Liver (tissue), 9 donors: ENCODE measurements around the gene LIMA1. TPM values are rescaled to one million over a fixed set of nuclear protein-coding genes. Genes with fewer than 3 reads are reported as not detected.

Experiments
- DNase-seq: peaks from one replicate; pipeline ENCODE4 v3.0.0-alpha.2; 2017; ENCODE audit warnings: low spot score
- H3K27ac ChIP-seq, 2 donors: one replicate each; pipeline ENCODE4 v1.7.0; 2013; ENCODE audit warnings: inconsistent platforms in 2 of 2, low read length in 2 of 2, control low read depth in 1 of 2, low read depth in 1 of 2, mild to moderate bottlenecking in 1 of 2
- H3K27me3 ChIP-seq, 4 donors: one replicate each; pipeline versions ENCODE4 v1.6.1 to v1.7.0; 2013; ENCODE audit warnings: low read length in 3 of 4, inconsistent platforms in 1 of 4, mild to moderate bottlenecking in 1 of 4, moderate library complexity in 1 of 4; ENCODE audit not compliant: control insufficient read depth in 4 of 4, insufficient read depth in 4 of 4
- H3K36me3 ChIP-seq, 4 donors: one replicate each; pipeline versions ENCODE4 v1.6.1 to v1.7.0; 2013; ENCODE audit warnings: low read length in 3 of 4, mild to moderate bottlenecking in 3 of 4, low read depth in 1 of 4, moderate library complexity in 1 of 4; ENCODE audit not compliant: control insufficient read depth in 4 of 4, insufficient read depth in 3 of 4
- H3K4me1 ChIP-seq, 4 donors: one replicate each; pipeline versions ENCODE4 v1.6.1 to v1.7.0; 2013; ENCODE audit warnings: low read length in 3 of 4, mild to moderate bottlenecking in 3 of 4, moderate library complexity in 1 of 4; ENCODE audit not compliant: control insufficient read depth in 4 of 4, insufficient read depth in 4 of 4
- H3K4me3 ChIP-seq, 3 donors: one replicate each; pipeline versions ENCODE4 v1.6.1 to v1.7.0; 2013; ENCODE audit warnings: low read length in 3 of 3, control low read depth in 1 of 3, low read depth in 1 of 3, mild to moderate bottlenecking in 1 of 3
- H3K9ac ChIP-seq, 2 donors: one replicate each; pipeline ENCODE4 v1.7.0; 2013; ENCODE audit warnings: low read length in 2 of 2, mild to moderate bottlenecking in 2 of 2, moderate library complexity in 2 of 2, control low read depth in 1 of 2, low read depth in 1 of 2
- H3K9me3 ChIP-seq, 4 donors: one replicate each; pipeline versions ENCODE4 v1.6.1 to v1.7.0; 2013; ENCODE audit warnings: low read length in 3 of 4; ENCODE audit not compliant: control insufficient read depth in 4 of 4
- EGR1 ChIP-seq, 2 donors: IDR thresholded peaks; 2 replicates each; pipeline ENCODE4 v1.6.1; 2016 to 2018; ENCODE audit warnings: antibody characterized with exemption in 2 of 2, low read depth in 2 of 2
- FOXA1 ChIP-seq: IDR thresholded peaks from 2 replicates; pipeline ENCODE4 v1.6.1; 2016; ENCODE audit warnings: antibody characterized with exemption
- FOXA2 ChIP-seq: IDR thresholded peaks from 2 replicates; pipeline ENCODE4 v1.6.1; 2016; ENCODE audit warnings: antibody characterized with exemption
- GABPA ChIP-seq, 2 donors: IDR thresholded peaks in 1 of 2; conservative IDR thresholded peaks in 1 of 2; 2 replicates each; pipeline ENCODE4 v1.6.1; 2016; ENCODE audit warnings: antibody characterized with exemption in 2 of 2, mild to moderate bottlenecking in 1 of 2, moderate library complexity in 1 of 2
- HNF4A ChIP-seq, 2 donors: conservative IDR thresholded peaks; 2 replicates each; pipeline ENCODE4 v1.6.1; 2016; ENCODE audit warnings: antibody characterized with exemption in 2 of 2, mild to moderate bottlenecking in 2 of 2
- HNF4G ChIP-seq: IDR thresholded peaks from 2 replicates; pipeline ENCODE4 v1.6.1; 2016; ENCODE audit warnings: antibody characterized with exemption
- JUND ChIP-seq, 2 donors: IDR thresholded peaks; 2 replicates each; pipeline ENCODE4 v1.6.1; 2016; ENCODE audit warnings: antibody characterized with exemption in 2 of 2
- MAX ChIP-seq: IDR thresholded peaks from 2 replicates; pipeline ENCODE4 v1.6.1; 2016; ENCODE audit warnings: antibody characterized with exemption
- NR2F2 ChIP-seq: IDR thresholded peaks from 2 replicates; pipeline ENCODE4 v1.6.1; 2016; ENCODE audit warnings: antibody characterized with exemption
- RAD21 ChIP-seq, 2 donors: IDR thresholded peaks; 2 replicates each; pipeline ENCODE4 v1.6.1; 2016; ENCODE audit warnings: antibody characterized with exemption in 2 of 2, mild to moderate bottlenecking in 2 of 2
- RXRA ChIP-seq, 2 donors: IDR thresholded peaks; 2 replicates each; pipeline ENCODE4 v1.6.1; 2017 to 2018; ENCODE audit warnings: antibody characterized with exemption in 2 of 2, mild to moderate bottlenecking in 1 of 2
- TAF1 ChIP-seq: conservative IDR thresholded peaks from 2 replicates; pipeline ENCODE4 v1.6.1; 2016; ENCODE audit warnings: antibody characterized with exemption, mild to moderate bottlenecking
- YY1 ChIP-seq: IDR thresholded peaks from 2 replicates; pipeline ENCODE4 v1.6.1; 2016; ENCODE audit warnings: antibody characterized with exemption, mild to moderate bottlenecking
- WGBS: extraction: QIAGEN DNeasy Blood & Tissue Kit; methylation state at CpG from one replicate; pipeline ENCODE4 v1.1.7; 2013; 5-methylcytosine and 5-hydroxymethylcytosine counted together
- polyA plus RNA-seq, 2 donors: library from polyadenylated mRNA; stranded (reverse) in 1 of 2; unstranded in 1 of 2; fragments of 200-250 nt in 1 of 2; fragments of >200 nt in 1 of 2; fragmentation: Nextera tagmentation in 1 of 2; extraction: Ambion mirVana in 1 of 2; gene quantifications; one replicate each; pipeline versions ENCODE4 v1.2.1 to v1.2.3, GENCODE V29; 2013 to 2015
- total RNA-seq, 2 donors: library from RNA; depleted of rRNA; stranded (reverse); fragments of >200 nt; gene quantifications; one replicate each; pipeline ENCODE4 v1.2.3, GENCODE V29; 2014
- TF ChIP-seq, protein P1 (sequence below): IDR thresholded peaks from 2 replicates; pipeline ENCODE4 v1.6.1; 2016; ENCODE audit warnings: antibody characterized with exemption, mild to moderate bottlenecking
- TF ChIP-seq, protein P2 (sequence below): fragments of 150-350 bp; IDR thresholded peaks from 2 replicates; pipeline ENCODE4 v1.5.1; 2017; ENCODE audit warnings: improper control_type of control experiment, low read depth, low read length; ENCODE audit not compliant: missing input control
- TF ChIP-seq, protein P3 (sequence below): IDR thresholded peaks from 2 replicates; pipeline ENCODE4 v1.6.1; 2016; ENCODE audit warnings: antibody characterized with exemption
- TF ChIP-seq, protein P4 (sequence below): IDR thresholded peaks from 2 replicates; pipeline ENCODE4 v1.6.1; 2016; ENCODE audit warnings: antibody characterized with exemption
- donor health status: healthy.
- donor health status: healthy.
- donor health status: healthy.
- donor health status: healthy.
- donor health status: healthy.

The LIMA1 gene
- total and polyA plus RNA-seq, 4 donors: 8.1 to 17.5 (median 13.5) TPM

DNA sequence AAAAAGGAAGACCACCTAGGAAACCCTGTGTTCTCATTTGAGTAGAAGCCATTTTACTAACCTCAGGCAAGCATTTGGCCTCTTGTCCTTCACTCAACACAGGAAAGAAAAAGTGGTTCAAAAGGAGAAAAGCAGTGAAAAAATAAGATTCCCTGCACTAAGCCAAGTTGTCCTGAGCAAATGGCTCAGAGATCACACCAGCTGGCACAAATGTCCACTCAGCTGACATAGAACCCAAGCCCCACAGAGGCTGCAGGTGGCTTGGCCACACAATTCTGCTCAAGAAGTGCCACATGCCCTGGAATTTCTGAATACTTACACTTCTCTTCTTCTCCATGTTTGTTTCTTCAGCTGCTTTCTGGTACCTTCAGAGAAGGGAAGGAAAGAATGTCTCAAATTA lies 52.0 kb downstream of the LIMA1 start:
- H3K27ac ChIP-seq: no peak overlapping the region
- H3K36me3 ChIP-seq: no peaks in the 10 kb centered on the region
- TF ChIP-seq FOXA2: no peak
- no peak for TF ChIP-seq NR2F2
- TF ChIP-seq YY1: no peak
- no peak for TF ChIP-seq RAD21 (IDR thresholded peaks at IDR 0.05)
- no peak for TF ChIP-seq HNF4G
- TF ChIP-seq, protein P1, sequence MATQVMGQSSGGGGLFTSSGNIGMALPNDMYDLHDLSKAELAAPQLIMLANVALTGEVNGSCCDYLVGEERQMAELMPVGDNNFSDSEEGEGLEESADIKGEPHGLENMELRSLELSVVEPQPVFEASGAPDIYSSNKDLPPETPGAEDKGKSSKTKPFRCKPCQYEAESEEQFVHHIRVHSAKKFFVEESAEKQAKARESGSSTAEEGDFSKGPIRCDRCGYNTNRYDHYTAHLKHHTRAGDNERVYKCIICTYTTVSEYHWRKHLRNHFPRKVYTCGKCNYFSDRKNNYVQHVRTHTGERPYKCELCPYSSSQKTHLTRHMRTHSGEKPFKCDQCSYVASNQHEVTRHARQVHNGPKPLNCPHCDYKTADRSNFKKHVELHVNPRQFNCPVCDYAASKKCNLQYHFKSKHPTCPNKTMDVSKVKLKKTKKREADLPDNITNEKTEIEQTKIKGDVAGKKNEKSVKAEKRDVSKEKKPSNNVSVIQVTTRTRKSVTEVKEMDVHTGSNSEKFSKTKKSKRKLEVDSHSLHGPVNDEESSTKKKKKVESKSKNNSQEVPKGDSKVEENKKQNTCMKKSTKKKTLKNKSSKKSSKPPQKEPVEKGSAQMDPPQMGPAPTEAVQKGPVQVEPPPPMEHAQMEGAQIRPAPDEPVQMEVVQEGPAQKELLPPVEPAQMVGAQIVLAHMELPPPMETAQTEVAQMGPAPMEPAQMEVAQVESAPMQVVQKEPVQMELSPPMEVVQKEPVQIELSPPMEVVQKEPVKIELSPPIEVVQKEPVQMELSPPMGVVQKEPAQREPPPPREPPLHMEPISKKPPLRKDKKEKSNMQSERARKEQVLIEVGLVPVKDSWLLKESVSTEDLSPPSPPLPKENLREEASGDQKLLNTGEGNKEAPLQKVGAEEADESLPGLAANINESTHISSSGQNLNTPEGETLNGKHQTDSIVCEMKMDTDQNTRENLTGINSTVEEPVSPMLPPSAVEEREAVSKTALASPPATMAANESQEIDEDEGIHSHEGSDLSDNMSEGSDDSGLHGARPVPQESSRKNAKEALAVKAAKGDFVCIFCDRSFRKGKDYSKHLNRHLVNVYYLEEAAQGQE: no peak
- no peak for TF ChIP-seq GABPA (IDR thresholded peaks at IDR 0.05 in 1 of 2, conservative IDR thresholded peaks at IDR 0.05 in 1 of 2)
- no peak for TF ChIP-seq HNF4A (conservative IDR thresholded peaks at IDR 0.05)

GRCh38 chr12:50230217-50230616 lies 53.1 kb downstream of the LIMA1 start:
- Histone ChIP-seq H3K9me3 (no peaks in the 10 kb centered on the region), H3K4me1 (no peaks in the 10 kb centered on the region), H3K9ac (no peak overlapping the region), H3K27ac (no peak overlapping the region), H3K4me3 (no peak overlapping the region), H3K36me3 (no peaks in the 10 kb centered on the region), H3K27me3 (no peaks in the 10 kb centered on the region)
- no peak for DNase-seq
- no peak for TF ChIP-seq EGR1 (IDR thresholded peaks at IDR 0.05; ENCODE audit: low read depth in 2 of 2)
- TF ChIP-seq, protein P1: no peak
- no peak for TF ChIP-seq FOXA1
- TF ChIP-seq MAX: no peak
- no peak for TF ChIP-seq FOXA2
- TF ChIP-seq RAD21 (IDR thresholded peaks at IDR 0.05): no peak
- no peak for TF ChIP-seq HNF4G
- TF ChIP-seq TAF1: no peak
- no peak for TF ChIP-seq JUND (IDR thresholded peaks at IDR 0.05)
- TF ChIP-seq HNF4A (conservative IDR thresholded peaks at IDR 0.05): no peak
- TF ChIP-seq YY1: no peak
- TF ChIP-seq NR2F2: no peak
- no peak for TF ChIP-seq GABPA (IDR thresholded peaks at IDR 0.05 in 1 of 2, conservative IDR thresholded peaks at IDR 0.05 in 1 of 2)
- TF ChIP-seq, protein P2, sequence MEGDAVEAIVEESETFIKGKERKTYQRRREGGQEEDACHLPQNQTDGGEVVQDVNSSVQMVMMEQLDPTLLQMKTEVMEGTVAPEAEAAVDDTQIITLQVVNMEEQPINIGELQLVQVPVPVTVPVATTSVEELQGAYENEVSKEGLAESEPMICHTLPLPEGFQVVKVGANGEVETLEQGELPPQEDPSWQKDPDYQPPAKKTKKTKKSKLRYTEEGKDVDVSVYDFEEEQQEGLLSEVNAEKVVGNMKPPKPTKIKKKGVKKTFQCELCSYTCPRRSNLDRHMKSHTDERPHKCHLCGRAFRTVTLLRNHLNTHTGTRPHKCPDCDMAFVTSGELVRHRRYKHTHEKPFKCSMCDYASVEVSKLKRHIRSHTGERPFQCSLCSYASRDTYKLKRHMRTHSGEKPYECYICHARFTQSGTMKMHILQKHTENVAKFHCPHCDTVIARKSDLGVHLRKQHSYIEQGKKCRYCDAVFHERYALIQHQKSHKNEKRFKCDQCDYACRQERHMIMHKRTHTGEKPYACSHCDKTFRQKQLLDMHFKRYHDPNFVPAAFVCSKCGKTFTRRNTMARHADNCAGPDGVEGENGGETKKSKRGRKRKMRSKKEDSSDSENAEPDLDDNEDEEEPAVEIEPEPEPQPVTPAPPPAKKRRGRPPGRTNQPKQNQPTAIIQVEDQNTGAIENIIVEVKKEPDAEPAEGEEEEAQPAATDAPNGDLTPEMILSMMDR: no peak
- TF ChIP-seq RXRA (IDR thresholded peaks at IDR 0.05): no peak
- TF ChIP-seq, protein P3, sequence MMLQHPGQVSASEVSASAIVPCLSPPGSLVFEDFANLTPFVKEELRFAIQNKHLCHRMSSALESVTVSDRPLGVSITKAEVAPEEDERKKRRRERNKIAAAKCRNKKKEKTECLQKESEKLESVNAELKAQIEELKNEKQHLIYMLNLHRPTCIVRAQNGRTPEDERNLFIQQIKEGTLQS: no peak
- TF ChIP-seq, protein P4, sequence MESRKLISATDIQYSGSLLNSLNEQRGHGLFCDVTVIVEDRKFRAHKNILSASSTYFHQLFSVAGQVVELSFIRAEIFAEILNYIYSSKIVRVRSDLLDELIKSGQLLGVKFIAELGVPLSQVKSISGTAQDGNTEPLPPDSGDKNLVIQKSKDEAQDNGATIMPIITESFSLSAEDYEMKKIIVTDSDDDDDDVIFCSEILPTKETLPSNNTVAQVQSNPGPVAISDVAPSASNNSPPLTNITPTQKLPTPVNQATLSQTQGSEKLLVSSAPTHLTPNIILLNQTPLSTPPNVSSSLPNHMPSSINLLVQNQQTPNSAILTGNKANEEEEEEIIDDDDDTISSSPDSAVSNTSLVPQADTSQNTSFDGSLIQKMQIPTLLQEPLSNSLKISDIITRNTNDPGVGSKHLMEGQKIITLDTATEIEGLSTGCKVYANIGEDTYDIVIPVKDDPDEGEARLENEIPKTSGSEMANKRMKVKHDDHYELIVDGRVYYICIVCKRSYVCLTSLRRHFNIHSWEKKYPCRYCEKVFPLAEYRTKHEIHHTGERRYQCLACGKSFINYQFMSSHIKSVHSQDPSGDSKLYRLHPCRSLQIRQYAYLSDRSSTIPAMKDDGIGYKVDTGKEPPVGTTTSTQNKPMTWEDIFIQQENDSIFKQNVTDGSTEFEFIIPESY: no peak
- WGBS: 97% methylated on average over 6 of the region's 6 CpGs

More for the DNA sequence above, 52.0 kb downstream of the LIMA1 start:
- no peak overlapping the region for H3K9ac ChIP-seq
- no peak overlapping the region for H3K4me3 ChIP-seq
- no peaks in the 10 kb centered on the region for H3K4me1 ChIP-seq
- no peaks in the 10 kb centered on the region for H3K27me3 ChIP-seq
- no peaks in the 10 kb centered on the region for H3K9me3 ChIP-seq
- no peak for DNase-seq
